ENCODE results near the gene RAD51D.

The RAD51D gene

GRCh38 chr17:35119370-35120165, at the start of gene RAD51D:
Gene RAD51D (minus strand): TSS chr17:35119860. CDS start chr17:35119613, 247 bp downstream.
- Histone ChIP-seq H3K27ac (ENCODE audit: extremely low read depth, low read depth, low read length) (peak within 1 kb of the TSS; percentile 58), H3K4me3 (ENCODE audit: low read depth, low read length) (peak within 1 kb of the TSS; percentile 72), H3K36me3 (ENCODE audit: control insufficient read depth in 2 of 2, insufficient read depth in 1 of 2, low read length in 2 of 2) (peaks cover 0 to 13% of the 10 kb centered on the region in 2 experiments; a peak in 2 of 3 replicates), H3K4me1 (ENCODE audit: control insufficient read depth, insufficient read depth, low read length) (peaks cover 5% of the 10 kb centered on the region), H3K9me3 (ENCODE audit: control insufficient read depth, insufficient read depth, low read depth, low read length) (no peaks in the 10 kb centered on the region)
- POLR2A ChIA-PET: interaction anchor here (0.7 to 2.0 kb wide), 8 partner anchors 8 to 254 kb away, joined by 3 to 6 read pairs (median 3); partner anchors contain the start of gene SLFN11
- CTCF ChIA-PET: interaction anchor here (0.5 to 5.8 kb wide), 45 partner anchors 8 to 1537 kb away, joined by 3 to 79 read pairs (median 4); partner anchors contain the start of gene RFFL
- TF ChIP-seq ZNF626 (tag by site-specific recombination; IDR thresholded peaks at IDR 0.05) (no peak), OSR2 (tag by site-specific recombination; IDR thresholded peaks at IDR 0.05) (no peak), ZBTB10 (tag by site-specific recombination; IDR thresholded peaks at IDR 0.05) (peak; percentile 17; the same call in 1 of the 2 replicates), ZNF37A (tag by site-specific recombination; IDR thresholded peaks at IDR 0.05) (no peak), ZNF423 (tag by site-specific recombination; IDR thresholded peaks at IDR 0.05) (peak; percentile 80), ZNF18 (tag by site-specific recombination; IDR thresholded peaks at IDR 0.05) (no peak), ZNF645 (tag by site-specific recombination; IDR thresholded peaks at IDR 0.05) (no peak), KLF8 (tag by site-specific recombination; IDR thresholded peaks at IDR 0.05) (peak; percentile 90), ZNF341 (tag by site-specific recombination; IDR thresholded peaks at IDR 0.05; ENCODE audit: low read depth) (peak; percentile 90), ATF2 (tag by site-specific recombination; IDR thresholded peaks at IDR 0.05; ENCODE audit: low read depth) (no peak), ZNF133 (tag by site-specific recombination; IDR thresholded peaks at IDR 0.05) (no peak), ZNF16 (tag by site-specific recombination; IDR thresholded peaks at IDR 0.05; ENCODE audit: low read depth) (no peak), ZNF544 (tag by site-specific recombination; IDR thresholded peaks at IDR 0.05) (no peak), ZNF223 (tag by site-specific recombination; IDR thresholded peaks at IDR 0.05) (no peak), PRDM4 (tag by site-specific recombination; IDR thresholded peaks at IDR 0.05) (no peak), ZEB2 (tag by site-specific recombination; IDR thresholded peaks at IDR 0.05) (peak; percentile 83; the same call in 1 of the 2 replicates), ZNF529 (tag by site-specific recombination; IDR thresholded peaks at IDR 0.05; ENCODE audit: insufficient replicate concordance) (no peak), ZNF664 (tag by site-specific recombination; IDR thresholded peaks at IDR 0.05) (no peak), PRDM2 (tag by site-specific recombination; IDR thresholded peaks at IDR 0.05; ENCODE audit: borderline replicate concordance) (no peak), ZNF654 (tag by site-specific recombination; IDR thresholded peaks at IDR 0.05; ENCODE audit: low read depth) (peak; percentile 41), ZNF19 (tag by site-specific recombination; IDR thresholded peaks at IDR 0.05; ENCODE audit: low read depth) (no peak)
